Measurements from ENCODE around the gene ZRANB3.
"Not testable (repeated sequence)": the region's sequence is repeated elsewhere in the genome, so short reads cannot be mapped to it uniquely, and the experiment has no call there.

Gene ZRANB3

DNA sequence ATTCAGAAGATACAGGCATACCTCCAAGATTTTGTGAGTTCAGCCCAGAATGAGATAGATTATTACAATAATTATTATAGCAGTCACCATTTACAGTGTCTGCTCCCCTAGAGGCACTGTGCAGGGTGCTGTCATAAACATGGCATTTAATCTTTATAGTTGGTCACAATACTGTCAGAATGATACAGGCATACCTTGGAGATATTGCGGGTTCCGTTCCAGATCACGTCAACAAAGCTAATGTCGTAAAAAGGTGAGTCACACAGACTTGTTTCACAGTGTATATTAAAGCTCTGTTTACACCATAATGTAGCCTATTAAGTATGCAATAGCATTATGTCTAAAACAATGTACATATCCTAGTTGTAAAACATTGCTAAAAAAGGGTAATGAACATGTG lies 45.6 kb downstream of the ZRANB3 start:
- DNase-seq: no peak

DNA sequence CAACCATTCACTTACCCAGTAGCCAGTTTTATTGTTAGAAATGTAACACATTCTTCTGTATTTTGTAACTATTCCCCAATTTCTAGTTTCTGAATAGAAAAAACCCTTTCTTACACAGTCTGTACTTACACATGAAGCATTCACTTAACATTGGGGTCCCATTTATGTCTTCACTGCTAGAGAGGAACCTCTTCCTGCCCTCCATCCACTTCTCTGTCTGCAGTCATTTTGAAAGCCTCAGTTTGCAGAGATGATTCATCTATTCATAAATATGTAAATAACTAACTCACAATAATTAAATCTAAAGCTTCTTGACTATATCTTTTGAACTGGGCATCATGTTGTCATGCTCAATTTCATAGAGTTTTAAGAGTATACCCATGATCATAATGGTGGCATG lies 55.9 kb downstream of the ZRANB3 start:
- no peak for DNase-seq

DNA sequence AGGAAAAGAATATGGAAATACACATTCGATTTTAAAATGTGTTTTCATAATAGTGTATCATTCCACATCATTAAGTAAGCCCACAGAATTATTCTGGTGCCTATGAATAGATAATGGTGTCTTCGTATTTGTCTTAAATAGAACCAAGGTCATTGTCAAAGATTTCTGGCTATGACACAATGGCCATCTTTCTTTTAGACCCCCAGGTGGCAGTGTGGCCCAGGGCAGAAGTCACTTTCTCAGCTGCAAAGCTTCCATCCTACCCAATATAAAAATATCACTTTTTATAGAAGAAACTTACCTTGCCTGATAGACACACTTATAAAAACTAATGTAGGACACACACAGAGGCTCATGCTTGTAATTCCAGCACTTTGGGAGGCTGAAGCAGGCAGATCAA lies 57.5 kb downstream of the ZRANB3 start:
- peak; percentile 19 for DNase-seq

DNA sequence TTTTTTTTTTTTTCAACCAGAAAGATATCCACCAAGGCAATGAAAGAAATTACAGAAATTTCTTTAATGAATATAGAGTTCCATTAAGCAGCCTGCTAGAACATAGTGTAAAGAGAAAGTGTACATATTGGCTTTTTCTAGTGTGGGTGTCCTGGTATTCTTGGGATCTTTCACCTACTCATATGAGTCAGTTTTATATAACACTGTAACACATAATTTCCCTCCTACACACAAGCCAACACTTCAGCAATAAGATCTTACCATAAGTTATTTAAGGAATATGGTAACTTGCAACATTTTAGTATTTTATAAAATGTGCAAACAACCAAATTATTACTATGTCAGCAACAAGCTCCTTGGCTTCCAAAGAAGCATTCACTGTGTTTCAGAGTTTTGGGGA lies 59.9 kb downstream of the ZRANB3 start:
- no peak for DNase-seq

DNA sequence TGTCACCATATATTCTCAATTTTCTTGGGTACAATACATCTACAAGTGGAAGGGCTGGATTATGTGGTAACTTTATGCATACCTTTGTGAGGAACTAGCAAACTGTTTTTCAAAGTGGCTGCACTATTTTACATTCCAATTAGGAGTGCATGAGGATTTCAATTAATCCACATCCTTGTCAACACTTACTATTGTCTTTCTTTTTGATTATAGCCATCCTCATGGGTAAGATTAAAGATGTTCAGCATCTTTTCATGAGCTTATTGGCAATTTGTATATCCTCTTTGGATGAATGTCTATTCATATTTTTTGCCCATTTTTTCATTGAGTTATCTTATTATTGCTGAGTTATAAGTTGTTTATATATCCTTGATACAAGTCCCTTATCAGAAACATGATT lies 73.7 kb downstream of the ZRANB3 start:
- DNase-seq: no peak

DNA sequence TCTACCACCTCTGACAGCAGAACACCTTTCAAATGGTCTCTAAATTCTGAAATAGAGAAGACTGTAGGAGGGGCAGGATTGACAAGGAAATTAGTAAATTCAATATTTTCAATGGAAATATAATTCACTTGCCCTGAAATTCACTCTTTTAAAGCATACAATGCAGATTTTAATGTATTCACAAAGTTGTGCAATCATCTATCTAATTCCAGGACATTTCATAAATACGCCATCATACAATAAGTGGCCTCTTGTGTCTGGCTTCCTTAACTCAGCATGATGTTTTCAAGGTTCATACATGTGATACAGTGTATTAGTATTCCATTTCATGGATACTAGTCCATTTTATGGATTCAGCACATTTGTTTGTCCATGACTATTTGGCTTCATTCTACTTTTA lies 74.2 kb downstream of the ZRANB3 start:
- DNase-seq: no peak

DNA sequence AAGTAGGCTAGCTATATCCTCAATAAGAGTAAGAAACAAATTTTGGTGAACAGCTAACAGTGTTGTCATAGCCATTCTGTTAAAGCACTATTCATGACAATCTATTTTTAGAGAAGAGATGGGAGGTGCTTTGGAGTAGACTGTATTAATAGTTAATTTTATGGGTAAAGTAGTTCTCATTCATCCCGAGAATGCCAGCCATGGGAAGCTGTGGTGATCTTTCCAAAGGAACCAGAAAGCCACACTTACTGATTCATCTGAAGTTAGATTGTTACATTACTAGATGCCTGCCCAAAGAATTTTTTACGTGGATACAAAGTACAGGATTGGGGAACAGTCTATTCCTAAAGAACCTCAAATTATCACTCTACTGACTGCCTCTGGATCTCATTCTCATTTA lies 74.6 kb downstream of the ZRANB3 start:
- DNase-seq: no peak

DNA sequence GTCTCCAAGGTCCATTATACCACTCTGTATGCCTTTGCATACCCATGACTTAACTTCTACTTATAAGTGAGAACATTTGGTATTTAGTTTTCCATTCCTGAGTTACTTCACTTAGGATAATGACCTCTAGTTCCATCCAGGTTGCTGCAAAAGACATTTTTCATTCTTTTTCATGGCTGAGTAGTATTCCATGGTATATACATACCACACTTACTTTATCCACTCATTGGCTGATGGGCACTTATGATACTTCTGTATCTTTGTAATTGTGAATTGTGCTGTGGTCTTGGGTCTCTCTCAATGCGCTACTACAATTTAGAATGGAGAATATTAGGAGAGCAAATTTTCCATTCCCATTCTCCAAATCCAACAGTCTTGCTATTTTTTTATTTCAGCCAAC lies 76.4 kb downstream of the ZRANB3 start:
- no peak for DNase-seq

DNA sequence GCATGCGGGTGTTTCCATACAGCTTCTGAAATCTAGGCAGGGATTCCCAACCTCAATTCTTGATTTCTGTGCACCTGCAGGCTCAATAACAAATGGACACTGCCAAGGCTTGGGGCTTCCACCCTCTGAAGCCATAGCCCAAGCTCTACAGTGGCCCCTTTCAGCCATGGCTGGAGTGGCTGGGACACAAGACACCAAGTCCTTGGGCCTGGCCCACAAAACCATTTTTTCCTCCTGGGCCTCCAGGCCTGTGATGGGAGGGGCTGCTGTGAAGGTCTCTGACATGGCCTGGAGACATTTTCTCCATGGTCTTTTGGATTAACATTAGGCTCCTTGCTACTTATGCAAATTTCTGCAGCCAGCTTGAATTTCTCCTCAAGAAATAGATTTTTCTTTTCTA lies 78.0 kb downstream of the ZRANB3 start:
- not testable (repeated sequence) for DNase-seq

DNA sequence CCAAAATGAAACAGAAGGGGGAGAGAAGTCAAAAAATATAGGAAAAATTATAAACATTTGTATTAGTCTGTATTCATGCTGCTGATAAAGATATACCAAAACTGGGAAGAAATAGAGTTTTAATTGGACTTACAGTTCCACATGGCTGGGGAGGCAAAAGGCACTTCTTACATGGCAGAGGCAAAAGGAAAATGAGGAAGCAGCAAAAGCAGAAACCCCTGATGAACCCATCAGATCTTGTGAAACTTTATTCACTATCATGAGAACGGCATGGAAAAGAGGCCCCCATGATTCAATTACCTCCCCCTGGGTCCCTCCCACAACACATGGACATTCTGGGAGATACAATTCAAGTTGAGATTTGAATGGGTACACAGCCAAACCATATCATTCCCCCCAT lies 79.1 kb downstream of the ZRANB3 start:
- no peak for DNase-seq

DNA sequence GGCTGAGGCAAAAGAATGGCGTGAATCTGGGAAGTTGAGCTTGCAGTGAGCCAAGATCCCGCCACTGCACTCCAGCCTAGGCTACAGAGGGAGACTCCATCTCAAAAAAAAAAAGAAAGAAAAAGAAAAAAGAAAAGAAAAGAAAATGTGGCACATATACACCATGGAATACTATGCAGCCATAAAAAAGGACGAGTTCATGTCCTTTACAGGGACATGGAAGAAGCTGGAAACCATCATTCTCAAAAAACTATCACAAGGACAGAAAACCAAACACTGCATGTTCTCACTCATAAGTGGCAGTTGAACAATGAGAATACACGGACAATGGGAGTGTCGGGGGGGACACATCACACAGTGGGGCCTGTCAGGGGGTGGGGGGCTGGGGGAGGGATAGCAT lies 88.0 kb downstream of the ZRANB3 start:
- DNase-seq: not testable (repeated sequence)

DNA sequence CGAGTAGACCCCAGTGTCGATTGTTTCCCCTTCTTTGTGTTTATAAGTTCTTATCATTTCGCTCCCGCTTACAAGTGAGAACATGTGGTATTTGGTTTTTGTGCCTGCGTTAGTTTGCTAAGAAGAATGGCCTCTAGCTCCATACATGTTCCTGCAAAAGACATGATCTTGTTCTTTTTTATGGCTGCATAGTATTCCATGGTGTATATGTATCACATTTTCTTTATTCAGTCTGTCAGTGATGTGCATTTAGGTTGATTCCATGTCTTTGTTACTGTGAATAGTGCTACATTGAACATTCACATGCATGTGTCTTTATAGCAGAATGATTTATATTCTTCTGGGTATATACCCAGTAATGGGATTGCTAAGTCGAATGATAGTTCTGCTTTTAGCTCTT lies 95.9 kb downstream of the ZRANB3 start:
- not testable (repeated sequence) for DNase-seq

DNA sequence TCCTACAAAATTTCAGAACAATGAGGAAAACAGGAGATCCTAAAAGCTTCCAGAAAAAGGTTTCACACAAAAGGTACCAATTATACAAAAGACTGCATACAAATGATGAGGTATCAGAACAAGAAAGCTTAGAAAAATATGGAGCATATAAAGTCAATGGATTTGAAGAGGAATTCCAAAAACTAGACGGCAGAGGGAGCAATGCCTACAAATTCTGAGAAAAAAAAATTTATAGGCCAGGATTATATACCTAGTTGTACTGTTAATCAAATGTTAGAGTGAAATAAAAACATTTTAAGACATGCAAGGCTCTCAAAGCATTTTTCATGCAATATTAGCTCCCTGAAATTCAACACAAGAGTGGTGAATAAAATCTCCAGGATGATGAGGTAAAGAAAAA lies 106.2 kb downstream of the ZRANB3 start:
- DNase-seq: no peak

DNA sequence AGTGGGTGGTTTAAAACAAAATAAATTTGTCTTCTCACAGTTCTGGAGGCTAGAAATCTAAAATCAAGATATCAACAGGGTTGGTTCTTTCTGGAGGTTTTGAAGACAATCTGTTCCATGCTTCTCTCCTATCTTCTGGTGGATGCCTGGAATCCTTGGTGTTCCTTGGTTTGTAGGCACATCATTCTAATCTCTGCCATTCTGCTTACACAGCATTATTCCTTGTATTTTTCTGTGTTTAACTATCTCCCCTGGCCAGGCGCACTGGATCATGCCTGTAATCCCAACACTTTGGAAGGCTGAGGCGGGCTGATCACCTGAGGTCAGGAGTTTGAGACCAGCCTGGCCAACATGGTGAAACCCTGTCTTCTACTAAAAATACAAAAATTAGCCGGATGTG lies 108.1 kb downstream of the ZRANB3 start:
- DNase-seq: no peak

DNA sequence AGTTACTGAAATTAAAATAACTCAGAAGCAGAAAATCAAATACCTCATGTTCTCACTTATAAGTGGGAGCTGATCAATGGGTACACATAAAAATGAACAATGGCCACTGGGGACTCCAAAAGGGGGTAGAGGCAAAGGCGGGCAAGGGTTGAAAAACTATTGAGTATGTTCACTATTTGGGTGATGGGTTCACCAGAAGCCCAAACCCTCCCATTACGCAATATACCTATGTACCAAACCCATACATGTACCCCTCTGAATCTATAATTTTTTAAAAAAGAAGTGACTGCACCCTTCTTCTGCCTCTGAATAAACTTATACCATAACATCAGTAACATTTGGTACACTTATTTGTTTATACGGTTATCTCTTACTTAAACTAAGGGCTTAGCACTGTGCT lies 119.4 kb downstream of the ZRANB3 start:
- no peak for DNase-seq

DNA sequence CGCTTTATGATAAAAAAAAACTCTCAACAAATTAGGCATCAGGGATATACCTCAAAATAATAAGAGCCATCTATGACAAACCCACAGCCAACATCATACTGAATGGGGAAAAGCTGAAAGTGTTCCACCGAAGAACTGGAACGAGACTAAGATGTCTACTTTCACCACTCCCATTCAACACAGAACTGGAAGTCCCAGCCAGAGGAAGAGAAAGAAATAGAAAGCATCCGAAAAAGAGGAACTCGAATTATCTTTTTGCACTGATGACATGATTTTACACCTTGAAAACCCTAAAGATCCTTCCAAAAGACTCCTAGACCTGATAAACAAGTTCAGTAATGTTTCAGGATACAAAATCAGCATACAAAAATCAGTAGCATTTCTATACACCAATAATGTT lies 121.6 kb downstream of the ZRANB3 start:
- no peak for DNase-seq

DNA sequence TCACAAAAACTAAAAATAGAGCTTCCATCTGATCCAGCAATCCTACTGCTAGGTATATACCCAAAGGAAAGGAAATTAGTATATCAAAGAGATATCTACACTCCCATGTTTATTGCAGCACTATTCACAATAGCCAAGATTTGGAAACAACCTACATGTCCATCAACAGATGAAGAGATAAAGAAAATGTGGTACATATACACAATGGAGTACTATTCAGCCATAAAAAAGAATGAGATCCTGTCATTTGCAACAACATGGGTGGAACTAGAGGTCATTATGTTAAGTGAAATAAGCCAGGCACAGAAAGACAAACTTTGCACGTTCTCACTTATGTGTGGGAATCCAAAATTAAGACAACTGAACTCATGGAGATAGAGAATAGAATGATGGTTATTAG lies 134.8 kb downstream of the ZRANB3 start:
- DNase-seq: not testable (repeated sequence)

DNA sequence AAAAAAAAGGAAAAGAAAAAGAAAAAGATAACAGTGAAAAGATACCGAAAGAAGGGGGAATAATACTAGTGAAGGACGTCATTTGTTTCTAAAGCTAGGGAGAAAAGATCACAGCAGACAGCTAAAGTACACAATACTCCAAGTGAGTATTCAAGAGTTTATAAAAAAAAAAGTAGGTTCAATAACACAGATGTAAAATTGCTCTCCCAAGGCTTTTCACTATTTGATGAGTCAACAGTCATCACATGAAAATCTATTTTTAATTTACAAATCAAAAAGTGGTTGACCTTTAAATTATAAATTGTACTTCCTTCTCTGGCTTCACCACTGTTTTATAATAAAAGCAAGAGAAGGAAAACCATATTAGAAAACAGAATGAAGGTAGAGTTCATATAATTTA lies 144.0 kb downstream of the ZRANB3 start:
- no peak for DNase-seq

DNA sequence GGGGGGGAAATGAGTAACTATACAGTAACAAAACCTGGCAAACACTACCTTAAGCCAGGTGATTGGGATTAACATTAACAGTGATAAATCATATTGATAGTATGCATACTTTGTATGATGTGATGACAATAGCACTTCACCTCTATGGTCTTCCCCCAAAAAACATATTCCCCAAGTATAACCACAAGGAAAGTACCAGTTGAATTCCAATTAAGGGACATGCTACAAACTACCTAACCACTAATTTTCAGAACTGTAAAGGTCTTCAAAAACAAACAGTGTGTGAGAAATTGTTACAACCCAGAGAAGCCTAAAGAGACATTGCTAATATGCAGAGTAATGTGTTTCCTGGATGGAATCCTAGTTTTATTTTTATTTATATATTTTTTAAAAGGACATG lies 152.4 kb downstream of the ZRANB3 start:
- DNase-seq: no peak

DNA sequence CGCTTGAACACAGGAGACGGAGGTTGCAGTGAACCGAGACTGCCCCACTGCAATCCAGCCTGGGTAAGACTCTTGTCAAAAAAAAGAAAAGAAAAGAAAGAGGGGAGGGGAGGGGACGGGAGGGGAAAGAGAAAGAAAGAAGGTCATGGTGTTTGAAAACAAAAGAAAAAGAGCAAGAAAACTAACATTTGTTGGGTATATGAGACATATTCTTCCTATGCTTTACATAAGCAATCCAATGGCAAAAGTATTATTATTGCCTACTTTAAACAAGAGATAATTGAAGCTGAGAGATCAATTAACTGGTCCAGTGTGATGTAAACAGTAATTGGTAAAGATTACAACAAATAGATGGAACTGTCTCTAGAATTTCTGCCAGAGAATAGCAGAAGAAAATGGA lies 157.3 kb downstream of the ZRANB3 start:
- no peak for DNase-seq

DNA sequence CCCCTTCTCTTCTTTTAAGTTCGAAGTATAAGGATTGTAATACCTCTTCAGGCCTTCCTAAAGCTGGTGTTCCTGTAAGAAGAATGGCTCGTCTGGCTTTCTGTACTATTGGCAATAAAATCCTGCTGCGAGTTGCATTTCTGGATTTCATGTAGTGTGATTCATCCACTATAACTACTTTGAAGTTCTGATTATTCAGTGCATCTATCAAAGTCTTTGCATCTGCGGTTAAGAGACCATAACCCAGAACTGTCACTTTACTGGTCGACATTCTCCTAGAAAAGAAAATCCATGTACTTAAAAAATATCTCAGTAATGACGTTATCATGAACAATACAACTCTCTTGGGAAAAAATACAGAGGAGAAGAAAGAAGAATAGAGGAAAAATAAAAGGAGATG lies 181.1 kb downstream of the ZRANB3 start:
- no peak for DNase-seq

DNA sequence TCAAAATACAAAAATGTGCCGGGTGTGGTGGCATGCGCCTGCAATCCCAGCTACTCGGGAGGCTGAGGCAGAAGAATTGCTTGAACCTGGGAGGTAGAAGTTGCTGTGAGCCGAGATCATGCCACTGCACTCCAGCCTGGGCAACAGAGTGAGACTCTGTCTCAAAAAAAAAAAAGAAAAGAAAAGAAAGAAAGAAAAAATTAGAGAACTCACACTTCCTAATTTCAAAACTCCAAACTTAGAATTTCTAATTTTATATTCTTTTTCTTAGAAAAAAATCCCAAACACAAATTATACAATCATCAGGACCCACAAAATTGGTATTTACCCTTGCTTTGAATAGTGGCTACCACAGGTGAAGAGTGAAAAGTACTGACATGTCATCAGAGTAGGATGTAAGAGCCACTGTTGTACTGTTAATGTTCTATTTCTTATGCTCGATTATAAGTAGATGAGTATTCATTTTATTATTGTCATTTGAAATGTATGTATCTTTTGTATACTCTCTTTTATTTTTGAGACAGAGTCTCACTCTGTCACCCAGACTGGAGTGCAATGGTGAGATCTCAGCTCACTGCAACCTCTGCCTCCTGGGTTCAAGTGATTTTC lies 182.8 kb downstream of the ZRANB3 start:
- DNase-seq: not testable (repeated sequence)

DNA sequence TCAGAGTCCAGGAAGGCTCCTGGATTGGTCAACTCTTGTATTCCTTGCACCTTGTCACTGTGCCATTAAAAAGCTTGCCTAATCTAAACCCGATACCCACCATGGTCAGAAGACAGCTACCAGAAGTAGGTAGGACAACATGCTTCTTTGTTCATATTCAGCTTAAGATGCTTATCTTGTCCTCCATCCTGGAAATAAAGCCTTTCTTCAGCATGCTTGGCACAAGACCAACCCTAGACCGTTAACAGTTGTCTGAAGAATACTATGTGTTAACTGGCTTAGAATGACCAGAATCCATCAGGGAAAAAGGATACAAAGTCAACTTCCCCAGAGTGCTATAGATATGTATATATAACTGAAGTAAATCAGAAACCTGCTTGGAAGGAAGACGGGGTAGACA lies 193.9 kb downstream of the ZRANB3 start:
- no peak for DNase-seq

DNA sequence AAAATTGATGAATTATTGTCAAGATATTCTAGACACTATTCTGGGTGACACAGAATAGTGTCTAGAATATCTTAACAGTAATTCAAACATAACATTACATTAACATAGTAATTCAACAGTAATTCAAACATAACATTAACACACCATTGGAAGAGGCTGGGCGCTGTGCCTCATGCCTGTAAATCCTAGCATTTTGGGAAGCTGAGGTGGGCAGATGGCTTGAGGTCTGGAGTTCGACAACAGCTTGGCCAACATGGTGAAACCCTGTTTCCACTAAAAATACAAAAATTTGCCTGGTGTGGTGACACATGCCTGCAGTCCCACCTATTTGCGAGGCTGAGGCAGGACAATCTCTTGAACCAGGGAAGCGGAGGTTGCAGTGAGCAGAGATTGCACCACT lies 195.8 kb downstream of the ZRANB3 start:
- DNase-seq: no peak

DNA sequence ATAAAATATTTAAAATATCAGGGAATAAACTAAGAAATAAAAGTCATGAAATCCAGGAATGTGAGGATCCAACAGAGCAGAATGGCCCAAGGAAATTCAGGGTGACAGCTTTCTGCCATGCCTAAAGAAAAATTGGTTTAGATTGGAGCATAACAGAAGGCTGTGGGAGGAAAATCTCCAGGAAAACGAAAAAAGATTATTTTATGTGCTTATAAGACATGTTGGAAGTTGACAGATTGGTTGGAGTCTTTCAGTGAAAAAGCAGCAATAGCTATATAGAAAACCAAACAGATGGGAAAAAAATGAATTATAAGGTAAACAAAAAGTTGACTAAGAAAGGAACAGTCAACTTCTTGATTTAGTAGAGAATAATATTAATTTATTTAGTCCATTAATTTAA lies 203.9 kb downstream of the ZRANB3 start:
- DNase-seq: no peak

Measured in activated CD4-positive, alpha-beta T cell treated with anti-CD3 and anti-CD28 coated beads, Interleukin-2, amount 50 U/mL, for 1 hour (primary cell).